ENCODE data around the gene YIPF4. TPM values are rescaled to one million over a fixed set of nuclear protein-coding genes. Genes with fewer than 3 reads are reported as not detected.

The YIPF4 gene
- total and polyA plus RNA-seq, 2 donors (not counting 3 experiments of a cell fraction or from before 2014, with no cell fraction given), result 8.6 to 40.1 TPM

DNA sequence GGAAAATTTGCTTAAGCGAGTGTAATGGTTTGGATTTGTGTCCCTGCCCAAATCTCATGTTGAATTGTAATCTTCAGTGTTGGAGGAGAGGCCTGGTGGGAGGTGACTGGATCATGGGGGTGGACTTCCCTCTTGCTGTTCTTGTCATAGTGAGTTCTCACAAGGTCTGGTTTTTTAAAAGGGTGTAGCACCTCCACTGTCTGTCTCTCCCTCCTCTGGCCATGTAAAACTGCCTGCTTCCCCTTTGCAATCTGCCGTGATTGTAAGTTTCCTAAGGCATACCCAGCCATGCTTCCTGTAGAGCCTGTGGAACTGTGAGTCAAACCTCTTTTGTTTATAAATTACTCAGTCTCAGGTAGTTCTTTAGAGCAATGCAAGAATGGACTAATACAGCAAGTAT lies 6.6 kb downstream of the YIPF4 start:
- Histone ChIP-seq H3K27me3 (ENCODE audit: control insufficient read depth in 2 of 2, insufficient read depth in 2 of 2, low read length in 2 of 2) (no peaks in the 10 kb centered on the region), H3K4me2 (ENCODE audit: insufficient read depth, low read length) (peak overlapping the region; percentile 3), H2AFZ (ENCODE audit: low read depth, low read length) (no peak overlapping the region), H3K9me3 (replicated peaks; ENCODE audit: control insufficient read depth, insufficient read depth, low read length) (no peaks in the 10 kb centered on the region), H3K9ac (replicated peaks; ENCODE audit: extremely low read depth, insufficient read depth, low read length) (no peak overlapping the region), H3K79me2 (ENCODE audit: control insufficient read depth, insufficient read depth, low read length) (peaks cover 52% of the 10 kb centered on the region), H3K36me3 (ENCODE audit: control insufficient read depth in 2 of 2, extremely low read depth in 1 of 2, insufficient read depth in 2 of 2, low read length in 2 of 2) (no peaks in the 10 kb centered on the region), H3K4me3 (replicated peaks in 1 of 3; ENCODE audit: insufficient read depth in 1 of 3, low read depth in 1 of 3, low read length in 3 of 3) (no peak overlapping the region), H3K4me1 (ENCODE audit: control insufficient read depth, extremely low read depth, insufficient read depth, low read length) (peaks cover 21% of the 10 kb centered on the region), H3K9me1 (replicated peaks; ENCODE audit: control insufficient read depth, extremely low read depth, insufficient read depth, low read length) (no peaks in the 10 kb centered on the region), H4K20me1 (replicated peaks; ENCODE audit: control insufficient read depth, extremely low read depth, insufficient read depth, low read length) (peaks cover 4% of the 10 kb centered on the region), H3K27ac (ENCODE audit: insufficient read depth, low read depth, low read length) (peak overlapping the region; percentile 42)
- intact Hi-C loops (cut with micrococcal nuclease) (no loop called here), dilution Hi-C loops (cut with MboI; ENCODE audit: extremely low pct_ligation_motif_present, low sequenced_read_pairs) (no loop called here)
- ChIA-PET CTCF (no interaction called here), POLR2A (no interaction called here)
- peak; percentile 85 for FAIRE-seq
- peak; percentile 71 for DNase-seq (ENCODE audit: low read depth, low spot score)
- TF ChIP-seq POLR2A (IDR thresholded peaks at IDR 0.05; ENCODE audit: low read depth, low read length), result no peak
- TF ChIP-seq, protein P1, sequence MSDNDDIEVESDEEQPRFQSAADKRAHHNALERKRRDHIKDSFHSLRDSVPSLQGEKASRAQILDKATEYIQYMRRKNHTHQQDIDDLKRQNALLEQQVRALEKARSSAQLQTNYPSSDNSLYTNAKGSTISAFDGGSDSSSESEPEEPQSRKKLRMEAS (IDR thresholded peaks at IDR 0.05; ENCODE audit: insufficient read depth, insufficient read length), result no peak
- TF ChIP-seq POLR2AphosphoS5 (IDR thresholded peaks at IDR 0.05; ENCODE audit: insufficient read depth, low read depth, low read length), result no peak
- TF ChIP-seq GATA2 (IDR thresholded peaks at IDR 0.05; ENCODE audit: insufficient read depth, insufficient read length, low read depth, low read length), result no peak
- TF ChIP-seq JUN (IDR thresholded peaks at IDR 0.05; ENCODE audit: borderline replicate concordance, insufficient read depth, insufficient read length, low read depth), result no peak
- TF ChIP-seq, protein P2, sequence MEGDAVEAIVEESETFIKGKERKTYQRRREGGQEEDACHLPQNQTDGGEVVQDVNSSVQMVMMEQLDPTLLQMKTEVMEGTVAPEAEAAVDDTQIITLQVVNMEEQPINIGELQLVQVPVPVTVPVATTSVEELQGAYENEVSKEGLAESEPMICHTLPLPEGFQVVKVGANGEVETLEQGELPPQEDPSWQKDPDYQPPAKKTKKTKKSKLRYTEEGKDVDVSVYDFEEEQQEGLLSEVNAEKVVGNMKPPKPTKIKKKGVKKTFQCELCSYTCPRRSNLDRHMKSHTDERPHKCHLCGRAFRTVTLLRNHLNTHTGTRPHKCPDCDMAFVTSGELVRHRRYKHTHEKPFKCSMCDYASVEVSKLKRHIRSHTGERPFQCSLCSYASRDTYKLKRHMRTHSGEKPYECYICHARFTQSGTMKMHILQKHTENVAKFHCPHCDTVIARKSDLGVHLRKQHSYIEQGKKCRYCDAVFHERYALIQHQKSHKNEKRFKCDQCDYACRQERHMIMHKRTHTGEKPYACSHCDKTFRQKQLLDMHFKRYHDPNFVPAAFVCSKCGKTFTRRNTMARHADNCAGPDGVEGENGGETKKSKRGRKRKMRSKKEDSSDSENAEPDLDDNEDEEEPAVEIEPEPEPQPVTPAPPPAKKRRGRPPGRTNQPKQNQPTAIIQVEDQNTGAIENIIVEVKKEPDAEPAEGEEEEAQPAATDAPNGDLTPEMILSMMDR (IDR thresholded peaks at IDR 0.05; ENCODE audit: extremely low read depth in 1 of 2, insufficient read depth in 1 of 2, low read depth in 1 of 2, low read length in 2 of 2), result no peak
- no peak for TF ChIP-seq EZH2 (IDR thresholded peaks at IDR 0.05; ENCODE audit: borderline replicate concordance, low read depth, low read length, severe bottlenecking)
- TF ChIP-seq FOS (IDR thresholded peaks at IDR 0.05; ENCODE audit: borderline replicate concordance, insufficient read depth, low read length), result no peak
- TF ChIP-seq MYC (IDR thresholded peaks at IDR 0.05; ENCODE audit: low read depth, low read length), result no peak
- BruUV-seq (replicated peaks), result no TSS peak

All from endothelial cell of umbilical vein (primary cell).